WTC11 (cell line): Measurements from ENCODE around the gene VDR.

ENCODE experiments used
- CREB1 ChIP-seq: sonication (generic); formaldehyde crosslinking; IDR thresholded peaks from 2 replicates; pipeline ENCODE4 v1.8.0; 2023; ENCODE audit warnings: mild to moderate bottlenecking, missing genetic modification reagents
- CREM ChIP-seq: sonication (generic); formaldehyde crosslinking; IDR thresholded peaks from 2 replicates; pipeline ENCODE4 v1.8.1; 2022; ENCODE audit warnings: mild to moderate bottlenecking, missing genetic modification reagents, moderate library complexity
- CTCF ChIP-seq: fragments of 200-600 bp; IDR thresholded peaks from 2 replicates; pipeline ENCODE4 v1.8.0; 2022; ENCODE audit warnings: antibody characterized with exemption
- ELF4 ChIP-seq: sonication (generic); formaldehyde crosslinking; IDR thresholded peaks from 2 replicates; pipeline ENCODE4 v1.8.1; 2022; ENCODE audit warnings: low read depth, mild to moderate bottlenecking, moderate library complexity, missing genetic modification reagents
- IRF1 ChIP-seq: sonication (generic); formaldehyde crosslinking; IDR thresholded peaks from 2 replicates; pipeline ENCODE4 v1.8.0; 2023; ENCODE audit warnings: missing genetic modification reagents
- MAX ChIP-seq: sonication (generic); formaldehyde crosslinking; IDR thresholded peaks from 2 replicates; pipeline ENCODE4 v1.8.0; 2022; ENCODE audit warnings: mild to moderate bottlenecking, missing genetic modification reagents
- MYBL2 ChIP-seq: sonication (generic); formaldehyde crosslinking; IDR thresholded peaks from 2 replicates; pipeline ENCODE4 v1.8.1; 2023; ENCODE audit warnings: mild to moderate bottlenecking, moderate library complexity, missing genetic modification reagents
- RELA ChIP-seq: sonication (generic); formaldehyde crosslinking; IDR thresholded peaks from 2 replicates; pipeline ENCODE4 v1.8.1; 2022; ENCODE audit warnings: missing genetic modification reagents, mild to moderate bottlenecking, borderline replicate concordance
- TCF7 ChIP-seq: sonication (generic); formaldehyde crosslinking; IDR thresholded peaks from 2 replicates; pipeline ENCODE4 v1.8.0; 2022; ENCODE audit warnings: mild to moderate bottlenecking, low read depth, missing genetic modification reagents, moderate library complexity

DNA sequence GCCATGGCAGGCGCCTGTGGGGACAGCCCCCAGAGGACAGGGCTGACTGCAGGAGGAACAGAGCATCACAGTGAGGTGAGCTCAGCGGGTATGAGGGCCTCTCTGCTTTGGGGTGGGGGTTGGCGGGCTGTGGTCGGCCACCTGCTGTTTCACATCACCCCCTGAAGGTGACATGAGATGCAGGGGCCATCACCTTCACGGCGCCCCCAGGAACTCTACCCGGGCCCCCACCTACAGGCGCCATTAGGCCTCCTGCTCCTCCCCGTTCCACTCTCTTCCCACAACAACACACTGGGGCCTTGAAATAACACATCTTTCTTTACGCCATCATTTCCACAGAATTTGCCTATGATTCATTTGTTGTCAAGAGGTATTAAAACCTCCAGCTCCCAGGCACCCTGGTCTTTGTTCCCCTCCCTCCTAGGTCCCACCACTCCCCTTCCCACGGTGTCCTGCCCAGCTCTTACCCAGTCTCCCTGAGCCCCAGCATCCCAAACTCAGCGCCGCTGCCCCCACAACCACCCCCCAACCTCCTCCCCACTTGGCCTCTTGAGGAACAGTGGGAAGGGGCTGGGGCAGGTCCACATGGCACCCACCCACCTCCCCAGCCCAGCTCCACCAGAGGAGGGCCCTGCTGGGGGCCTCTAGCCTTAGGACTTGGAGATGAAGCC, 72.4 kb downstream of the VDR start:
- TF ChIP-seq RELA (CRISPR knock-in tag), result no peak
- TF ChIP-seq CTCF, result no peak
- TF ChIP-seq TCF7 (CRISPR knock-in tag), result no peak
- no peak for TF ChIP-seq MAX (CRISPR knock-in tag)
- no peak for TF ChIP-seq MYBL2 (CRISPR knock-in tag)
- TF ChIP-seq CREB1 (CRISPR knock-in tag), result no peak
- TF ChIP-seq IRF1 (CRISPR knock-in tag), result no peak
- TF ChIP-seq CREM (CRISPR knock-in tag), result no peak
- TF ChIP-seq ELF4 (CRISPR knock-in tag), result no peak
